ENCODE results near the gene HDLBP. TPM values are rescaled to one million over a fixed set of nuclear protein-coding genes. Genes with fewer than 3 reads are reported as not detected.

HDLBP gene
- total and polyA plus RNA-seq, 12 donors, result 206 to 419 (median 353) TPM

DNA sequence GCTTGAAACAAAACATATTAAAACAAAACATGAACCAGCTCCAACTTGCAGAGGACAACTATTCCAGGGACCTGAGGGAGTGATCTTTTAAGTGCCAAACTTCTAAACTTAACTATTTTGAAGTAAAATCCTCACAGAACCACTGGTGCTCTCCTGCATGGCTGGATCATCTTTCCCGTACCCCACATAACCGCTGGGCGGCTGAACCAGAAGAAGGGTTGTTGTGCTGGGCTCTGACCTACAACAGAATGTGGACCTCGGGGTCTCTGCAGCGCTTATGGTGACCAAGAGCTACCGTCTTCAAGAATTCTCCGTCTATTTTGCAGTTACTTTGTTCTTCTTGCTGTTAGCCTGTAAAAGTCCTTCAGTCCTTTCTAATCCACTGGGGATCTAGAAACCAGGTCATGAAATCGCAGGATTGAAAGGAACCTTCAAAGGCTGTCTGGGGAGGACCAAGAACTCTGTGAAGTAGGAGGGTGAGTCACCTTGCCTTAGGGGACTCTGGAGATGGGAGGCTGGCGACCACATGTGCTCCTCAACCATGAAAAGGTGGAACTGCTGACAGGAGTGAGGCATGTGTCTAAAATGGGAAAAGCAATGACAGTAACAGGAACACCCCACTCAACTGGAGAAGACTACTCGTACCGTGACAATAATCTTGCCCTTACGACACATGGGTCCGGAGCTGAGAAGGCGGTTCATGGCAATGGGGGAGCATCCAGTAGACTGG, 46.6 kb downstream of the HDLBP start:
- H3K4me1 ChIP-seq, result peaks cover 6 to 48% (median 37%) of the 10 kb centered on the region in 9 donors
- no peaks in the 10 kb centered on the region for H3K27me3 ChIP-seq
- no peak overlapping the region for H3K27ac ChIP-seq
- no peak for ATAC-seq
- intact Hi-C loops (cut with DNase I), result loop anchor here in 1 of 10 donors (5.0 kb wide), 1 partner anchor 83 kb away; no protein-coding TSS in a partner anchor
- no peak for DNase-seq
- peaks cover 0 to 54% (median 25%) of the 10 kb centered on the region in 9 donors for H3K36me3 ChIP-seq
- TF ChIP-seq, protein P1, sequence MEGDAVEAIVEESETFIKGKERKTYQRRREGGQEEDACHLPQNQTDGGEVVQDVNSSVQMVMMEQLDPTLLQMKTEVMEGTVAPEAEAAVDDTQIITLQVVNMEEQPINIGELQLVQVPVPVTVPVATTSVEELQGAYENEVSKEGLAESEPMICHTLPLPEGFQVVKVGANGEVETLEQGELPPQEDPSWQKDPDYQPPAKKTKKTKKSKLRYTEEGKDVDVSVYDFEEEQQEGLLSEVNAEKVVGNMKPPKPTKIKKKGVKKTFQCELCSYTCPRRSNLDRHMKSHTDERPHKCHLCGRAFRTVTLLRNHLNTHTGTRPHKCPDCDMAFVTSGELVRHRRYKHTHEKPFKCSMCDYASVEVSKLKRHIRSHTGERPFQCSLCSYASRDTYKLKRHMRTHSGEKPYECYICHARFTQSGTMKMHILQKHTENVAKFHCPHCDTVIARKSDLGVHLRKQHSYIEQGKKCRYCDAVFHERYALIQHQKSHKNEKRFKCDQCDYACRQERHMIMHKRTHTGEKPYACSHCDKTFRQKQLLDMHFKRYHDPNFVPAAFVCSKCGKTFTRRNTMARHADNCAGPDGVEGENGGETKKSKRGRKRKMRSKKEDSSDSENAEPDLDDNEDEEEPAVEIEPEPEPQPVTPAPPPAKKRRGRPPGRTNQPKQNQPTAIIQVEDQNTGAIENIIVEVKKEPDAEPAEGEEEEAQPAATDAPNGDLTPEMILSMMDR (IDR thresholded peaks at IDR 0.05), result no peak
- no peaks in the 10 kb centered on the region for H3K9me3 ChIP-seq
- 83 to 86% methylated on average over 14 of the region's 14 CpGs for WGBS, 2 donors
- H3K4me3 ChIP-seq, result no peak overlapping the region

DNA sequence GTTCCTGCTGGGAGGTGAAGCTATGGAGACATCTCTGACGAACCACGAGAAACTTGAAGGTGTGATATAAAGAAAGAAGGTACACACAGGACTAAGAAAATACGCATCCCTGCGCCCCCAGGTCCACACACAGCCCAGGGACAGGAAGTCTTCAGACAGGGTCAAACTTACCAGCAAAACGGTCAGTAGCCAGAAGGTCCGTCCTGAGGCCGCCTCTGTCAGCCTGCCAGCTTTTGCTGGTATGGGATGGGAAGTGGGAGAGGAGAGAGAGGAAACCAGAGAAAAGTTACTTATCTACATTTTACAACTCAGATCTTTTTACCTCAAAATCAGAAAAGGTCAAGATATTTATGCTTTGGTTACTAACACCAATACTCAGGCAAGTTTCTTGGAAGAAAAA, 47.2 kb downstream of the HDLBP start:
- DNase-seq, result no peak
- intact Hi-C loops (cut with DNase I), result loop anchor here in 1 of 10 donors (5.0 kb wide), 1 partner anchor 84 kb away; no protein-coding TSS in a partner anchor
- no peak overlapping the region for H3K4me3 ChIP-seq
- no peak overlapping the region for H3K27ac ChIP-seq
- H3K36me3 ChIP-seq, result peaks cover 0 to 59% (median 30%) of the 10 kb centered on the region in 9 donors
- no peaks in the 10 kb centered on the region for H3K27me3 ChIP-seq
- no peak for ATAC-seq
- H3K9me3 ChIP-seq, result no peaks in the 10 kb centered on the region
- H3K4me1 ChIP-seq, result peaks cover 6 to 43% (median 32%) of the 10 kb centered on the region in 9 donors
- TF ChIP-seq, protein P1 (IDR thresholded peaks at IDR 0.05), result no peak
- WGBS, 2 donors, result 64 to 66% methylated on average over 7 of the region's 7 CpGs

DNA sequence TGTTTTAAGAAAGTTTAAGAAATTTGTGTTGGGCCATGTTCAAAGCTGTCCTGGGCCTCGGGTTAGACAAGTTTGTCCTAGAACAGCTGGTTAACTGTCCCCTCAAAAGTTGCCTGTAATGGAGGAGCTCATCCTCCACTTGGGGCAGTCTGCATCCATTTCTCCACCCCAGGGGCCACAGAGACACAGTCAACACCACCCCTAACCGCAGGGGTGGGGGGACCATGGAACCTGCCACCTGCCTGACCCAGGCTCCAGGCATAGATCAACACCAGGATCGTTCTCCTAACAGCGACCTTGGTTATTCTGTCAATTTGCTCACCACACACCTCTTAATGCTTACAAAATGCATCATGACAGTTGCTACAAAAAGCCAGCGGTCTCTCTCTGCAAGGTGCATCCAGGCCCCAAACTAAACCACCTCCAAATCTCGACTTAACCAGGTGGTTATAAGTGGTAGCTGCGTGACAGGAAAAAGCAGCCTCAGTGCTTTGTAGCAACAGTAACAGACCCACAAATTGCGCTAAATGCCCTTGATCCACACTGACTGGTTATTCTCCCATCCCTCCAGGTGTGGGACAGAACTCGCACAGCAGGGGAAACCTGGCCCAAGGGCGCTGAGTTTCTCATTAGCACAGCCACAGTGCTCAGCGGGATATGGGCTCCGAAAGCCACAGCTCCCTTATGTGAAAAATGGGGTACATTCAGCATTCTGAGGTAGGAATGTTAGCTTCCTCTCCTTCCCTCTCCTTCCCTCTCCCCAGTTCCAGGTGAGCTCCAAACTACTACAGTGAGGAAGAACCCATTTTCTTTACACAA, 48.0 kb downstream of the HDLBP start:
- 82 to 88% methylated on average over 12 of the region's 12 CpGs for WGBS, 2 donors
- DNase-seq (no peak), ATAC-seq (no peak)
- no peak overlapping the region for H3K4me3 ChIP-seq
- intact Hi-C loops (cut with DNase I), result loop anchor here in 1 of 10 donors (5.0 kb wide), 1 partner anchor 85 kb away; no protein-coding TSS in a partner anchor
- H3K4me1 ChIP-seq, result peaks cover 6 to 39% (median 28%) of the 10 kb centered on the region in 9 donors
- H3K27me3 ChIP-seq, result no peaks in the 10 kb centered on the region
- TF ChIP-seq, protein P1 (IDR thresholded peaks at IDR 0.05), result no peak
- H3K27ac ChIP-seq, result no peak overlapping the region
- no peaks in the 10 kb centered on the region for H3K9me3 ChIP-seq
- H3K36me3 ChIP-seq, result peaks cover 0 to 68% (median 38%) of the 10 kb centered on the region in 9 donors

DNA sequence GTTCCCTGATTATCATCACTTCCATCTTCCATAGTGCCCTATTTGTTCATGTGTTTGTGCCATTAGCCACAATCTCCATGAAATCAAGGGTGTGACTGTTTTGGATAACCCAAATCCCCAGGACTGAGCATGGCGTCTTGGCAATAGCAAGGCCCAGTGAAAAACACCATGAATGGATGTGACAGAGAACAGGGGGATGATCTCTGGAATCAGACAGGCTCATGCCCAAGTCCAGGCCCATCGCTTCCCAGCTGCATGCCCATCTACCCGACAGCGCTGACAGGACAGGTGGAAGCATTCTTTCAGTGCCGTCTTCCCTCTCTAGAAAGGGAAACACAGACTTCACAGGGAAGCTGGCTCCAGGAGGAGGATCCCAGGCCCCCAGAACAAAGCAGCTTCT, 50.0 kb downstream of the HDLBP start:
- peaks cover 0 to 87% (median 54%) of the 10 kb centered on the region in 9 donors for H3K36me3 ChIP-seq
- no peaks in the 10 kb centered on the region for H3K9me3 ChIP-seq
- DNase-seq, result no peak
- intact Hi-C loops (cut with DNase I), result loop anchor here in 1 of 10 donors (5.0 kb wide), 1 partner anchor 87 kb away; no protein-coding TSS in a partner anchor
- no peak overlapping the region for H3K27ac ChIP-seq
- peaks cover 2 to 26% (median 16%) of the 10 kb centered on the region in 9 donors for H3K4me1 ChIP-seq
- H3K4me3 ChIP-seq, result no peak overlapping the region
- TF ChIP-seq, protein P1 (IDR thresholded peaks at IDR 0.05), result no peak
- H3K27me3 ChIP-seq, result no peaks in the 10 kb centered on the region
- WGBS, 2 donors, result 91 to 93% methylated on average over 5 of the region's 5 CpGs
- ATAC-seq, result no peak

Data from heart right ventricle (tissue), 16 donors.